ENCODE measurements around the gene VAMP1. TPM values are rescaled to one million over a fixed set of nuclear protein-coding genes. Genes with fewer than 3 reads are reported as not detected.

VAMP1 gene
- total and polyA plus RNA-seq, 10 of the 15 experiments (the other 5 are each of a cell fraction or from before 2014, with no cell fraction given): 4.8 to 123 (median 27.5) TPM

GRCh38 chr12:6489449-6489848, 19.0 kb upstream of the VAMP1 start:
- in situ Hi-C loops (cut with MboI) (no loop called here), intact Hi-C loops (cut with micrococcal nuclease; ENCODE audit: unreplicated experiment) (no loop called here)
- no peak overlapping the region for H3K27ac ChIP-seq (ENCODE audit: control insufficient read depth, insufficient read depth)
- no peak overlapping the region for H2AFZ ChIP-seq (ENCODE audit: control insufficient read depth, low read depth, low read length)
- ATAC-seq (no peak), FAIRE-seq (no peak), DNase-seq (ENCODE audit: low read depth, low spot score) (no peak)
- peaks cover 18% of the 10 kb centered on the region for H3K79me2 ChIP-seq (ENCODE audit: control insufficient read depth, insufficient read depth, low read length)
- SMC1A ChIA-PET (ENCODE audit: uncharacterized antibody, unreplicated experiment): interaction anchor here (0.6 to 1.2 kb wide), 2 partner anchors 37 to 48 kb away, joined by 4 to 5 read pairs; no protein-coding TSS in a partner anchor
- no peaks in the 10 kb centered on the region for H4K20me1 ChIP-seq (ENCODE audit: control insufficient read depth, insufficient read depth)
- TF ChIP-seq RFX5 (IDR thresholded peaks at IDR 0.05; ENCODE audit: low read depth, low read length): no peak
- TF ChIP-seq SIN3A (IDR thresholded peaks at IDR 0.05; ENCODE audit: low read depth, low read length): no peak
- no peak for TF ChIP-seq ATF3 (IDR thresholded peaks at IDR 0.05; ENCODE audit: borderline replicate concordance, extremely low read depth, low read depth, low read length)
- no peak for TF ChIP-seq ZBTB33 (IDR thresholded peaks at IDR 0.05)
- no peak for TF ChIP-seq PKNOX1 (IDR thresholded peaks at IDR 0.05)
- TF ChIP-seq HDAC6 (IDR thresholded peaks at IDR 0.05; ENCODE audit: unreplicated experiment): no peak
- no peak for TF ChIP-seq SMAD5 (IDR thresholded peaks at IDR 0.05; ENCODE audit: low read depth)
- no peak for TF ChIP-seq MLLT1 (IDR thresholded peaks at IDR 0.05)
- TF ChIP-seq EZH2 (IDR thresholded peaks at IDR 0.05; ENCODE audit: borderline replicate concordance, control insufficient read depth, low read depth, low read length): no peak
- no peak for TF ChIP-seq POU2F2 (IDR thresholded peaks at IDR 0.05; ENCODE audit: borderline replicate concordance, low read depth, low read length)
- H3K9me3 ChIP-seq (replicated peaks; ENCODE audit: control insufficient read depth, insufficient read depth, low read length): no peaks in the 10 kb centered on the region
- RAD21 ChIA-PET (ENCODE audit: unreplicated experiment): interaction anchor here (0.9 kb wide), 1 partner anchor 45 kb away, joined by 3 read pairs; the partner anchor contains the start of gene GAPDH
- no peaks in the 10 kb centered on the region; a peak in 1 of 4 replicates for H3K36me3 ChIP-seq (ENCODE audit: control insufficient read depth in 2 of 2, insufficient read depth in 2 of 2, low read length in 1 of 2)
- CTCF ChIA-PET: interaction anchor here (0.7 to 2.0 kb wide), 2 partner anchors 24 to 66 kb away, joined by 5 to 9 read pairs; no protein-coding TSS in a partner anchor
- H3K4me2 ChIP-seq (ENCODE audit: control insufficient read depth, insufficient read depth): no peak overlapping the region
- H3K4me3 ChIP-seq: no peak overlapping the region
- H3K4me1 ChIP-seq (ENCODE audit: control insufficient read depth, insufficient read depth, low read length): peaks cover 6% of the 10 kb centered on the region; the same call in 1 of the 2 replicates
- 45% methylated on average over 4 of the region's 4 CpGs for WGBS (ENCODE audit: insufficient coverage, insufficient replicate concordance, low lambda C conversion rate, missing lambda C conversion rate)
- no TSS peak for BruUV-seq (replicated peaks)
- POLR2A ChIA-PET: interaction anchor here (0.7 kb wide), 1 partner anchor 47 kb away, joined by 4 read pairs; no protein-coding TSS in a partner anchor
- no peak overlapping the region for H3K9ac ChIP-seq (ENCODE audit: control insufficient read depth, insufficient read depth, low read length)
- no peaks in the 10 kb centered on the region for H3K27me3 ChIP-seq (replicated peaks in 1 of 2; ENCODE audit: control insufficient read depth in 2 of 2, insufficient read depth in 2 of 2, low read length in 1 of 2)
